KMS-11 (cell line): Measurements from ENCODE around the gene LRRC17.
"Not testable (repeated sequence)": the region's sequence is repeated elsewhere in the genome, so short reads cannot be mapped to it uniquely, and the experiment has no call there.

Experiments
- H2AFZ ChIP-seq: fragments of 200-600 bp; sonication (generic); 2 replicates; pipeline ENCODE4 v1.6.1; 2016; ENCODE audit warnings: antibody characterized with exemption, mixed run types, low read depth
- H3K27ac ChIP-seq: fragments of 200-600 bp; sonication (generic); 2 replicates; pipeline ENCODE4 v1.6.1; 2016; ENCODE audit warnings: mild to moderate bottlenecking, mixed run types
- H3K27me3 ChIP-seq: fragments of 200-600 bp; sonication (generic); 2 replicates; pipeline ENCODE4 v1.6.1; 2017; ENCODE audit warnings: mild to moderate bottlenecking, low read depth, mixed run types, moderate library complexity; ENCODE audit not compliant: insufficient read depth
- H3K36me3 ChIP-seq: fragments of 200-600 bp; sonication (generic); 2 replicates; pipeline ENCODE4 v1.6.1; 2017; ENCODE audit warnings: mild to moderate bottlenecking, mixed run types; ENCODE audit not compliant: insufficient read depth
- H3K4me1 ChIP-seq: fragments of 200-600 bp; sonication (generic); 2 replicates; pipeline ENCODE4 v1.6.1; 2016; ENCODE audit warnings: mild to moderate bottlenecking, low read depth, mixed run types; ENCODE audit not compliant: poor library complexity, severe bottlenecking
- H3K4me2 ChIP-seq: fragments of 200-600 bp; sonication (generic); 2 replicates; pipeline ENCODE4 v1.7.0; 2016; ENCODE audit warnings: mild to moderate bottlenecking, mixed run types
- H3K4me3 ChIP-seq: fragments of 200-600 bp; sonication (generic); IDR thresholded peaks from 2 replicates; pipeline ENCODE4 v1.6.1; 2017; ENCODE audit warnings: low read depth, low read length, mixed read lengths; ENCODE audit not compliant: insufficient read depth
- H3K79me2 ChIP-seq: fragments of 200-600 bp; sonication (generic); 2 replicates; pipeline ENCODE4 v1.6.1; 2016; ENCODE audit warnings: low read depth, mixed run types; ENCODE audit not compliant: insufficient read depth
- H3K9ac ChIP-seq: fragments of 200-600 bp; sonication (generic); 2 replicates; pipeline ENCODE4 v1.6.1; 2016; ENCODE audit warnings: mild to moderate bottlenecking, mixed run types
- H4K20me1 ChIP-seq: fragments of 200-600 bp; sonication (generic); 2 replicates; pipeline ENCODE4 v1.6.1; 2016; ENCODE audit warnings: mild to moderate bottlenecking, mixed run types; ENCODE audit not compliant: insufficient read depth
- TF ChIP-seq, protein P1 (sequence below): fragments of 200-600 bp; sonication (generic); conservative IDR thresholded peaks from 2 replicates; pipeline ENCODE4 v1.6.1; 2017; ENCODE audit warnings: low read depth, mild to moderate bottlenecking, antibody characterized with exemption, low read length, moderate library complexity, mixed read lengths

Gene LRRC17

DNA sequence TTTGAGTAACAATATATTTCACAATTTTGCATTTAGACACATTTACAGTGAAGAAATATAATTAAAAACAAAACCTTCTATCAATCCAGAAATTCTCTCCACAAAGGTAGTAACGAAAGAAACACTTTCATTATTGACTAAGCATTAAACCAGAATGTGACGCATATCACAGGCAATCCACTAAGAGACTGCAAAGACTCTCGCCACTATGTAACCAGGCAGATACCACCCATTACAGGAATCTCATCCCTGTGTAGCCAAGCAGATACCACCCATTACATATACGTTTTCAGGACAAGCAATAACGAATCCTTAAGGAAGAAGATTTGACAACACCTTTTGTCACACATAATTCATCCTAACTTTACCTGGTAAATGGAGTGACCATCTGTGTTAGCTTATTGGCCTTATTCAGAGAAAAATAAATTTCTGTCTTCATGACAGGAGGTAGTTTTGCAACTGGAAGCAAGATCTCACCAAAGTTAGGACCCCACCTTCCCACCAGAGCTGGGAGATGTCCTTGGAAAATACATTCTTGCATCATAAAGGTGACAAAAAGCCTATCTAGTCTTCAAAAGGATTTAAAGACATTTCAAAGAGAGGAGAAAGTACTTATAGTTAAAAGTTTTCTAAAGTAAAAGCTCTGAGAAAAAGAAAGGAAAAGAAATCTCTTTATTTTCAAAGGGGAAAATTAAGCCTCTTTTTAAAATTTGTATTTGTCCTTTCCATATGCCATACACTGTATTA lies 30.8 kb downstream of the LRRC17 start:
- H3K27me3 ChIP-seq: no peaks in the 10 kb centered on the region
- H3K4me3 ChIP-seq: no peak overlapping the region
- H3K36me3 ChIP-seq: no peaks in the 10 kb centered on the region
- TF ChIP-seq, protein P1, sequence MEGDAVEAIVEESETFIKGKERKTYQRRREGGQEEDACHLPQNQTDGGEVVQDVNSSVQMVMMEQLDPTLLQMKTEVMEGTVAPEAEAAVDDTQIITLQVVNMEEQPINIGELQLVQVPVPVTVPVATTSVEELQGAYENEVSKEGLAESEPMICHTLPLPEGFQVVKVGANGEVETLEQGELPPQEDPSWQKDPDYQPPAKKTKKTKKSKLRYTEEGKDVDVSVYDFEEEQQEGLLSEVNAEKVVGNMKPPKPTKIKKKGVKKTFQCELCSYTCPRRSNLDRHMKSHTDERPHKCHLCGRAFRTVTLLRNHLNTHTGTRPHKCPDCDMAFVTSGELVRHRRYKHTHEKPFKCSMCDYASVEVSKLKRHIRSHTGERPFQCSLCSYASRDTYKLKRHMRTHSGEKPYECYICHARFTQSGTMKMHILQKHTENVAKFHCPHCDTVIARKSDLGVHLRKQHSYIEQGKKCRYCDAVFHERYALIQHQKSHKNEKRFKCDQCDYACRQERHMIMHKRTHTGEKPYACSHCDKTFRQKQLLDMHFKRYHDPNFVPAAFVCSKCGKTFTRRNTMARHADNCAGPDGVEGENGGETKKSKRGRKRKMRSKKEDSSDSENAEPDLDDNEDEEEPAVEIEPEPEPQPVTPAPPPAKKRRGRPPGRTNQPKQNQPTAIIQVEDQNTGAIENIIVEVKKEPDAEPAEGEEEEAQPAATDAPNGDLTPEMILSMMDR: no peak
- no peaks in the 10 kb centered on the region for H3K79me2 ChIP-seq
- no peak overlapping the region for H3K27ac ChIP-seq
- H3K9ac ChIP-seq: no peak overlapping the region
- H4K20me1 ChIP-seq: no peaks in the 10 kb centered on the region
- H2AFZ ChIP-seq: no peak overlapping the region
- no peak overlapping the region for H3K4me2 ChIP-seq
- H3K4me1 ChIP-seq: no peaks in the 10 kb centered on the region

DNA sequence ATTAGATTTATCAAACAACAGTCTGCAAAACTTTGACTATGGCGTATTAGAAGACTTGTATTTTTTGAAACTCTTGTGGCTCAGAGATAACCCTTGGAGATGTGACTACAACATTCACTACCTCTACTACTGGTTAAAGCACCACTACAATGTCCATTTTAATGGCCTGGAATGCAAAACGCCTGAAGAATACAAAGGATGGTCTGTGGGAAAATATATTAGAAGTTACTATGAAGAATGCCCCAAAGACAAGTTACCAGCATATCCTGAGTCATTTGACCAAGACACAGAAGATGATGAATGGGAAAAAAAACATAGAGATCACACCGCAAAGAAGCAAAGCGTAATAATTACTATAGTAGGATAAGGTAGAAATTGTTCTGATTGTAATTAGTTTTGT lies 31.4 kb downstream of the LRRC17 start:
- Histone ChIP-seq H3K4me3 (no peak overlapping the region), H3K9ac (no peak overlapping the region), H3K79me2 (no peaks in the 10 kb centered on the region), H4K20me1 (no peaks in the 10 kb centered on the region), H3K4me2 (no peak overlapping the region), H3K4me1 (no peaks in the 10 kb centered on the region), H3K36me3 (no peaks in the 10 kb centered on the region), H2AFZ (no peak overlapping the region), H3K27me3 (no peaks in the 10 kb centered on the region), H3K27ac (no peak overlapping the region)
- TF ChIP-seq, protein P1: no peak

DNA sequence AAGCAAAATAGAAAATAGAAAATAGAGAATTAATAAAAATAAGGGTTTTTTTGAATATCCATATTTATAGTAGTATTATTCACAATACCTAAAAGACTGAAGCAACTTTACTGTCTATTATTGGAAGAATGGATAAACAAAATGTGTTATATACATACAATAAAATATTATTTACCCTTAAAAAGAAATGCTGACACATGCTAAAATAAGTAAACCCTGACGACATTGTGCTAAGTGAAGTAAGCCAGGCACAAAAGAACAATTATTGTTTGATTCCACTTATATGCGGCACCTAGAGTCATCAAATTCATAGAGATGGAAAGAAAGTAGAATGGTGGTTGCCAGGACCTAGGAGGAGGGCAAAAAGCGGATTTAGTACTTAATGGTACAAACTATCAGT lies 39.0 kb downstream of the LRRC17 start:
- Histone ChIP-seq H3K4me1 (no peaks in the 10 kb centered on the region), H3K4me3 (no peak overlapping the region), H3K36me3 (no peaks in the 10 kb centered on the region), H3K27ac (no peak overlapping the region), H3K27me3 (no peaks in the 10 kb centered on the region), H3K9ac (no peak overlapping the region), H3K79me2 (no peaks in the 10 kb centered on the region), H3K4me2 (no peak overlapping the region), H2AFZ (no peak overlapping the region), H4K20me1 (no peaks in the 10 kb centered on the region)
- TF ChIP-seq, protein P1: no peak

DNA sequence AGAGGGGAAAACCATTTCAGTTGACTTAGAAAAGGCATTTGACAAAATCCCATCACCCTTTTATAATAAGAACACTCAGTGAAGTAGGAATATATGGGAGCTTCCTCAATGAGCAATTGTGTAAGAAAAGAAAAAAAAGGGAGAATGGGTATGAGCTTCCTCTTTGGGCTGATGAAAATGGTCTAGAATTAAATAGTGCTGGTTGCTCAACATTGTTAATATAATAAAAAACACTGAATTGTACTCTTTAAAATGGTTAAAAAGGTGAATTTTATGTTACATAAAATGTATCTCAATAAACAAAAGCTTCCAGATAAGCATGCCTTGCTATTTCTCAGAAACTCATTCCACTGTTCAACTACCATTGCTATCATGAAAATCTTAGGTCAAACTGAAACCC lies 40.6 kb downstream of the LRRC17 start:
- Histone ChIP-seq H2AFZ (no peak overlapping the region), H4K20me1 (no peaks in the 10 kb centered on the region), H3K36me3 (no peaks in the 10 kb centered on the region), H3K79me2 (no peaks in the 10 kb centered on the region), H3K9ac (no peak overlapping the region), H3K27me3 (no peaks in the 10 kb centered on the region), H3K4me2 (no peak overlapping the region), H3K4me3 (no peak overlapping the region), H3K4me1 (no peaks in the 10 kb centered on the region), H3K27ac (no peak overlapping the region)
- TF ChIP-seq, protein P1: no peak

DNA sequence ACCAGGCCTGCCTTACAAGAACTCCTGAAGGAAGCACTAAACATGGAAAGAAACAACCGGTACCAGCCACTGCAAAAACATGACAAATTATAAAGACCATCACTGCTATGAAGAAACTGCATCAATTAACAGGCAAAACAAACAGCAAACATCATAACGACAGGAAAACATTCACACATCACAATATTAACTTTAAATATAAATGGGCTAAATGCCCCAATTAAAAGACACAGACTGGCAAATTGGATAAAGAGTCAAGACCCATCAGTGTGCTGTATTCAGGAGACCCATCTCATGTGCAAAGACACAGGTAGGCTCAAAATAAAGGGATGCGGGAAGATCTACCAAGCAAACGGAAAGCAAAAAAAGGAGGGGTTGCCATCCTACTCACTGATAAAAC lies 41.6 kb downstream of the LRRC17 start:
- not testable (repeated sequence) for H3K9ac ChIP-seq, H2AFZ ChIP-seq, H3K4me1 ChIP-seq, H3K27ac ChIP-seq, H3K79me2 ChIP-seq, H3K27me3 ChIP-seq, H3K4me2 ChIP-seq, H4K20me1 ChIP-seq, H3K4me3 ChIP-seq, H3K36me3 ChIP-seq

DNA sequence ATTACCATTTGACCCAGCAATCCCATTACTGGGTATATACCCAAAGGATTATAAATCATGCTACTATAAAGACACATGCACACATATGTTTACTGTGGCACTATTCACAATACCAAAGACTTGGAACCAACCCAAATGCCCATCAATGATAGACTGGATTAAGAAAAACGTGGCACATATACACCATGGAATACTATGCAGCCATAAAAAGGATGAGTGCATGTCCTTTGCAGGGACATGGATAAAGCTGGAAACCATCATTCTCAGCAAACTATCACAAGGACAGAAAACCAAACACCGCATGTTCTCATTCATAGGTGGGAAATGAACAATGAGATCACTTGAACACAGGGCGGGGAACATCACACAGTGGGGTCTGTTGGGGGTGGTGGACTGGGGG lies 45.2 kb downstream of the LRRC17 start:
- not testable (repeated sequence) for H3K9ac ChIP-seq, H3K4me1 ChIP-seq, H3K4me2 ChIP-seq, H2AFZ ChIP-seq, H3K36me3 ChIP-seq, H3K27ac ChIP-seq, H3K4me3 ChIP-seq, H4K20me1 ChIP-seq, H3K79me2 ChIP-seq, H3K27me3 ChIP-seq

DNA sequence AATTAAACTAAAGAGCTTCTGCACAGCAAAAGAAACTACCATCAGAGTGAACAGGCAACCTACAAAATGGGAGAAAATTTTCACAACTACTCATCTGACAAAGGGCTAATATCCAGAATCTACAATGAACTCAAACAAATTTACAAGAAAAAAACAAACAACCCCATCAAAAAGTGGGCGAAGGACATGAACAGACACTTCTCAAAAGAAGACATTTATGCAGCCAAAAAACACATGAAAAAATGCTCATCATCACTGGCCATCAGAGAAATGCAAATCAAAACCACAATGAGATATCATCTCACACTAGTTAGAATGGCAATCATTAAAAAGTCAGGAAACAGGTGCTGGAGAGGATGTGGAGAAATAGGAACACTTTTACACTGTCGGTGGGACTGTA lies 49.2 kb downstream of the LRRC17 start:
- H3K4me3 ChIP-seq: not testable (repeated sequence)

More for the DNA sequence above, 49.2 kb downstream of the LRRC17 start:
- not testable (repeated sequence) for H3K9ac ChIP-seq, H2AFZ ChIP-seq, H3K27ac ChIP-seq, H4K20me1 ChIP-seq, H3K36me3 ChIP-seq, H3K4me2 ChIP-seq, H3K27me3 ChIP-seq, H3K4me1 ChIP-seq, H3K79me2 ChIP-seq
